SK-N-SH (cell line): Measurements from ENCODE around the gene MTA3.

Source experiments
- NRF1 ChIP-seq: IDR thresholded peaks from 2 replicates; pipeline ENCODE4 v1.6.1; 2012; ENCODE audit warnings: low read depth, mild to moderate bottlenecking, low read length
- POLR2AphosphoS5 ChIP-seq: IDR thresholded peaks from 2 replicates; pipeline ENCODE4 v1.6.1; 2012; ENCODE audit warnings: low read depth, low read length
- REST ChIP-seq: IDR thresholded peaks from 2 replicates; pipeline ENCODE4 v1.6.1; 2012; ENCODE audit warnings: mild to moderate bottlenecking, low read depth, low read length, moderate library complexity
- SIN3A ChIP-seq: IDR thresholded peaks from 2 replicates; pipeline ENCODE4 v1.6.1; 2012; ENCODE audit warnings: low read depth, mild to moderate bottlenecking, low read length, moderate library complexity, borderline replicate concordance
- SMC3 ChIP-seq: IDR thresholded peaks from 2 replicates; pipeline ENCODE4 v1.6.1; 2012; ENCODE audit warnings: low read depth, low read length, improper control_type of control experiment
- TAF1 ChIP-seq: IDR thresholded peaks from 2 replicates; pipeline ENCODE4 v1.6.1; 2012; ENCODE audit warnings: low read depth, mild to moderate bottlenecking, low read length, moderate library complexity, borderline replicate concordance
- ZBTB33 ChIP-seq: IDR thresholded peaks from 2 replicates; pipeline ENCODE4 v1.4.0; 2012; ENCODE audit warnings: low read depth, borderline replicate concordance
- TF ChIP-seq, protein P1 (sequence below): IDR thresholded peaks from 2 replicates; pipeline ENCODE4 v1.4.0; 2012; ENCODE audit warnings: low read depth, borderline replicate concordance
- TF ChIP-seq, protein P2 (sequence below): fragments of 200-600 bp; sonication (generic); IDR thresholded peaks from 2 replicates; pipeline ENCODE4 v1.6.1; 2017; ENCODE audit warnings: antibody characterized with exemption, mild to moderate bottlenecking, moderate library complexity

GRCh38 chr2:42675815-42676214 lies 107.4 kb downstream of the MTA3 start:
- TF ChIP-seq SIN3A (no peak), NRF1 (no peak), SMC3 (no peak), REST (no peak), ZBTB33 (no peak), TAF1 (no peak), POLR2AphosphoS5 (no peak)
- TF ChIP-seq, protein P1, sequence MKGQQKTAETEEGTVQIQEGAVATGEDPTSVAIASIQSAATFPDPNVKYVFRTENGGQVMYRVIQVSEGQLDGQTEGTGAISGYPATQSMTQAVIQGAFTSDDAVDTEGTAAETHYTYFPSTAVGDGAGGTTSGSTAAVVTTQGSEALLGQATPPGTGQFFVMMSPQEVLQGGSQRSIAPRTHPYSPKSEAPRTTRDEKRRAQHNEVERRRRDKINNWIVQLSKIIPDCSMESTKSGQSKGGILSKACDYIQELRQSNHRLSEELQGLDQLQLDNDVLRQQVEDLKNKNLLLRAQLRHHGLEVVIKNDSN, result no peak
- TF ChIP-seq, protein P2, sequence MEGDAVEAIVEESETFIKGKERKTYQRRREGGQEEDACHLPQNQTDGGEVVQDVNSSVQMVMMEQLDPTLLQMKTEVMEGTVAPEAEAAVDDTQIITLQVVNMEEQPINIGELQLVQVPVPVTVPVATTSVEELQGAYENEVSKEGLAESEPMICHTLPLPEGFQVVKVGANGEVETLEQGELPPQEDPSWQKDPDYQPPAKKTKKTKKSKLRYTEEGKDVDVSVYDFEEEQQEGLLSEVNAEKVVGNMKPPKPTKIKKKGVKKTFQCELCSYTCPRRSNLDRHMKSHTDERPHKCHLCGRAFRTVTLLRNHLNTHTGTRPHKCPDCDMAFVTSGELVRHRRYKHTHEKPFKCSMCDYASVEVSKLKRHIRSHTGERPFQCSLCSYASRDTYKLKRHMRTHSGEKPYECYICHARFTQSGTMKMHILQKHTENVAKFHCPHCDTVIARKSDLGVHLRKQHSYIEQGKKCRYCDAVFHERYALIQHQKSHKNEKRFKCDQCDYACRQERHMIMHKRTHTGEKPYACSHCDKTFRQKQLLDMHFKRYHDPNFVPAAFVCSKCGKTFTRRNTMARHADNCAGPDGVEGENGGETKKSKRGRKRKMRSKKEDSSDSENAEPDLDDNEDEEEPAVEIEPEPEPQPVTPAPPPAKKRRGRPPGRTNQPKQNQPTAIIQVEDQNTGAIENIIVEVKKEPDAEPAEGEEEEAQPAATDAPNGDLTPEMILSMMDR, result no peak
